SK-N-SH (cell line): ENCODE measurements around the gene RMDN3. TPM values are rescaled to one million over a fixed set of nuclear protein-coding genes. Genes with fewer than 3 reads are reported as not detected.

Source experiments
- CTCF ChIA-PET: fragments of 300-600, 350-600 bp; formaldehyde crosslinking; extraction: SDS; loops from one replicate; lab custom pipeline; 2021; lab: Yijun Ruan, JAX
- POLR2A ChIA-PET: fragments of 350-600 bp; sonication (Branson Sonifier 250); formaldehyde crosslinking; extraction: SDS; loops from one replicate; lab custom pipeline; 2020; ENCODE audit warnings: antibody characterized with exemption, inconsistent platforms; lab: Yijun Ruan, JAX
- DNase-seq: peaks from one replicate; pipeline ENCODE4 v3.0.0; 2012
- H2AFZ ChIP-seq: fragments of 200-600 bp; sonication (generic); 2 replicates; pipeline ENCODE4 v1.8.1; 2016; ENCODE audit warnings: antibody characterized with exemption, mild to moderate bottlenecking, low read depth
- H3F3A ChIP-seq: fragments of 200-600 bp; sonication (generic); replicated peaks from 2 replicates; pipeline ENCODE3; 2016; ENCODE audit warnings: antibody characterized with exemption, mild to moderate bottlenecking; ENCODE audit not compliant: insufficient read depth
- H3K27ac ChIP-seq, 2 experiments: fragments of 200-500 bp in 1 of 2; fragments of 200-600 bp in 1 of 2; sonication (Bioruptor generic) in 1 of 2; sonication (generic), shearing (Covaris generic) in 1 of 2; 2 replicates each; pipeline versions ENCODE4 v1.5.1 to v1.6.1; 2014 to 2016; ENCODE audit warnings: low read depth in 2 of 2, inconsistent platforms in 1 of 2, low read length in 1 of 2, mild to moderate bottlenecking in 1 of 2, mixed read lengths in 1 of 2
- H3K27me3 ChIP-seq: fragments of 200-600 bp; sonication (generic), shearing (Covaris generic); 2 replicates; pipeline ENCODE4 v1.6.1; 2016; ENCODE audit warnings: mixed run types; ENCODE audit not compliant: insufficient read depth
- H3K36me3 ChIP-seq, 2 experiments: fragments of 200-500 bp in 1 of 2; fragments of 200-600 bp in 1 of 2; sonication (Bioruptor generic) in 1 of 2; sonication (generic) in 1 of 2; replicated peaks in 1 of 2; 2 replicates each; pipeline versions ENCODE3 to v1.5.1; 2014 to 2016; ENCODE audit warnings: low read length in 1 of 2, mild to moderate bottlenecking in 1 of 2; ENCODE audit not compliant: insufficient read depth in 2 of 2, control insufficient read depth in 1 of 2
- H3K4me1 ChIP-seq, 2 experiments: fragments of 200-500 bp in 1 of 2; fragments of 200-600 bp in 1 of 2; sonication (Bioruptor generic) in 1 of 2; sonication (generic), shearing (Covaris generic) in 1 of 2; 2 replicates each; pipeline versions ENCODE4 v1.5.1 to v1.6.1; 2014 to 2016; ENCODE audit warnings: low read depth in 1 of 2, low read length in 1 of 2, mixed run types in 1 of 2; ENCODE audit not compliant: insufficient read depth in 2 of 2, control insufficient read depth in 1 of 2
- H3K4me2 ChIP-seq: fragments of 200-600 bp; sonication (generic), shearing (Covaris generic); 2 replicates; pipeline ENCODE4 v1.6.1; 2017; ENCODE audit warnings: mixed run types
- H3K4me3 ChIP-seq, 2 experiments: fragments of 200-500 bp in 1 of 2; fragments of 200-600 bp in 1 of 2; sonication (Bioruptor generic) in 1 of 2; sonication (generic), shearing (Covaris generic) in 1 of 2; 2 replicates each; pipeline versions ENCODE4 v1.5.1 to v1.8.1; 2014 to 2016; ENCODE audit warnings: low read depth in 2 of 2, inconsistent platforms in 1 of 2, low read length in 1 of 2, mild to moderate bottlenecking in 1 of 2, mixed read lengths in 1 of 2, moderate library complexity in 1 of 2
- H3K79me2 ChIP-seq: fragments of 200-600 bp; sonication (generic); 2 replicates; pipeline ENCODE4 v1.8.1; 2017; ENCODE audit warnings: mild to moderate bottlenecking; ENCODE audit not compliant: insufficient read depth
- H3K9ac ChIP-seq: fragments of 200-600 bp; sonication (generic); 2 replicates; pipeline ENCODE4 v1.6.1; 2017; ENCODE audit warnings: mixed run types
- H3K9me2 ChIP-seq: fragments of 200-600 bp; sonication (generic); 2 replicates; pipeline ENCODE4 v1.6.1; 2017; ENCODE audit warnings: mixed run types
- H3K9me3 ChIP-seq: fragments of 200-600 bp; sonication (generic); 2 replicates; pipeline ENCODE4 v1.6.1; 2017; ENCODE audit warnings: mixed run types, mild to moderate bottlenecking, moderate library complexity
- H4K20me1 ChIP-seq: fragments of 200-600 bp; sonication (generic); 2 replicates; pipeline ENCODE4 v1.6.1; 2017; ENCODE audit warnings: mild to moderate bottlenecking, mixed run types; ENCODE audit not compliant: insufficient read depth
- CHD2 ChIP-seq: fragments of 150-350 bp; IDR thresholded peaks from 2 replicates; pipeline ENCODE4 v1.6.1; 2018; ENCODE audit warnings: low read length; ENCODE audit not compliant: partially characterized antibody
- ELF1 ChIP-seq: IDR thresholded peaks from 2 replicates; pipeline ENCODE4 v1.4.0; 2012
- EP300 ChIP-seq, 2 experiments: IDR thresholded peaks; 2 replicates each; pipeline versions ENCODE4 v1.4.0 to v1.6.1; 2012; ENCODE audit warnings: borderline replicate concordance in 1 of 2, low read depth in 1 of 2, low read length in 1 of 2
- EZH2phosphoT487 ChIP-seq: fragments of 200-600 bp; sonication (generic); IDR thresholded peaks from 2 replicates; pipeline ENCODE4 v1.6.1; 2017; ENCODE audit warnings: low read depth, mixed run types, mild to moderate bottlenecking, antibody characterized with exemption, moderate library complexity, borderline replicate concordance
- FOSL2 ChIP-seq: IDR thresholded peaks from 2 replicates; pipeline ENCODE4 v1.4.0; 2012; ENCODE audit warnings: low read depth, mild to moderate bottlenecking, moderate library complexity, borderline replicate concordance
- MXI1 ChIP-seq: IDR thresholded peaks from 2 replicates; pipeline ENCODE4 v1.6.1; 2012; ENCODE audit warnings: mild to moderate bottlenecking, low read depth, low read length, improper control_type of control experiment
- NFIC ChIP-seq: IDR thresholded peaks from 2 replicates; pipeline ENCODE4 v1.4.0; 2012; ENCODE audit warnings: borderline replicate concordance
- NRF1 ChIP-seq: IDR thresholded peaks from 2 replicates; pipeline ENCODE4 v1.6.1; 2012; ENCODE audit warnings: low read depth, mild to moderate bottlenecking, low read length
- POLR2AphosphoS5 ChIP-seq: IDR thresholded peaks from 2 replicates; pipeline ENCODE4 v1.6.1; 2012; ENCODE audit warnings: low read depth, low read length
- RAD21 ChIP-seq: IDR thresholded peaks from 2 replicates; pipeline ENCODE4 v1.6.1; 2012; ENCODE audit warnings: mild to moderate bottlenecking, low read length
- RCOR1 ChIP-seq: fragments of 150-350 bp; IDR thresholded peaks from 2 replicates; pipeline ENCODE4 v1.6.1; 2017; ENCODE audit warnings: antibody characterized with exemption, low read length
- RFX5 ChIP-seq: IDR thresholded peaks from 2 replicates; pipeline ENCODE4 v1.6.1; 2012; ENCODE audit warnings: mild to moderate bottlenecking, improper control_type of control experiment, low read length
- SIN3A ChIP-seq: IDR thresholded peaks from 2 replicates; pipeline ENCODE4 v1.6.1; 2012; ENCODE audit warnings: low read depth, mild to moderate bottlenecking, low read length, moderate library complexity, borderline replicate concordance
- TAF1 ChIP-seq: IDR thresholded peaks from 2 replicates; pipeline ENCODE4 v1.6.1; 2012; ENCODE audit warnings: low read depth, mild to moderate bottlenecking, low read length, moderate library complexity, borderline replicate concordance
- TCF12 ChIP-seq: IDR thresholded peaks from 2 replicates; pipeline ENCODE4 v1.4.0; 2012
- TEAD4 ChIP-seq: IDR thresholded peaks from 2 replicates; pipeline ENCODE4 v1.4.0; 2012; ENCODE audit warnings: mild to moderate bottlenecking, borderline replicate concordance; ENCODE audit not compliant: insufficient read depth
- WGBS: methylation state at CpG from one replicate; pipeline ENCODE4 v1.1.6; 2017; ENCODE audit warnings: low lambda C conversion rate; 5-methylcytosine and 5-hydroxymethylcytosine counted together
- polyA plus RNA-seq, 3 experiments: library from polyadenylated mRNA; depleted of rRNA; stranded (reverse); fragments of >200 nt; gene quantifications; 2 replicates each; pipeline ENCODE4 v1.2.3, GENCODE V29; 2012
- TF ChIP-seq, protein P1 (sequence below): IDR thresholded peaks from 2 replicates; pipeline ENCODE4; 2012
- TF ChIP-seq, protein P2 (sequence below): IDR thresholded peaks from 2 replicates; pipeline ENCODE4 v1.4.0; 2012; ENCODE audit warnings: low read depth, borderline replicate concordance
- TF ChIP-seq, protein P3 (sequence below): IDR thresholded peaks from 2 replicates; pipeline ENCODE4 v1.6.1; 2012; ENCODE audit warnings: mild to moderate bottlenecking, low read depth, low read length, moderate library complexity
- TF ChIP-seq, protein P4 (sequence below): fragments of 150-350 bp; IDR thresholded peaks from 2 replicates; pipeline ENCODE4 v1.6.1; 2017; ENCODE audit warnings: antibody characterized with exemption, low read length, low read depth, borderline replicate concordance
- TF ChIP-seq, protein P5 (sequence below): fragments of 200-600 bp; sonication (generic); IDR thresholded peaks from 2 replicates; pipeline ENCODE4 v1.6.1; 2017; ENCODE audit warnings: antibody characterized with exemption, mild to moderate bottlenecking, moderate library complexity

RMDN3 gene, protein sequence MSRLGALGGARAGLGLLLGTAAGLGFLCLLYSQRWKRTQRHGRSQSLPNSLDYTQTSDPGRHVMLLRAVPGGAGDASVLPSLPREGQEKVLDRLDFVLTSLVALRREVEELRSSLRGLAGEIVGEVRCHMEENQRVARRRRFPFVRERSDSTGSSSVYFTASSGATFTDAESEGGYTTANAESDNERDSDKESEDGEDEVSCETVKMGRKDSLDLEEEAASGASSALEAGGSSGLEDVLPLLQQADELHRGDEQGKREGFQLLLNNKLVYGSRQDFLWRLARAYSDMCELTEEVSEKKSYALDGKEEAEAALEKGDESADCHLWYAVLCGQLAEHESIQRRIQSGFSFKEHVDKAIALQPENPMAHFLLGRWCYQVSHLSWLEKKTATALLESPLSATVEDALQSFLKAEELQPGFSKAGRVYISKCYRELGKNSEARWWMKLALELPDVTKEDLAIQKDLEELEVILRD
- polyA plus RNA-seq (2012; rRNA removed), result 30.0 and 33.0 TPM in 2 replicates
- 26.4 and 28.8 TPM in 2 replicates for polyA plus RNA-seq (2012; cell fraction: cytosol; rRNA removed)
- polyA plus RNA-seq (2012; cell fraction: nucleus; rRNA removed), result 33.0 and 39.1 TPM in 2 replicates

DNA sequence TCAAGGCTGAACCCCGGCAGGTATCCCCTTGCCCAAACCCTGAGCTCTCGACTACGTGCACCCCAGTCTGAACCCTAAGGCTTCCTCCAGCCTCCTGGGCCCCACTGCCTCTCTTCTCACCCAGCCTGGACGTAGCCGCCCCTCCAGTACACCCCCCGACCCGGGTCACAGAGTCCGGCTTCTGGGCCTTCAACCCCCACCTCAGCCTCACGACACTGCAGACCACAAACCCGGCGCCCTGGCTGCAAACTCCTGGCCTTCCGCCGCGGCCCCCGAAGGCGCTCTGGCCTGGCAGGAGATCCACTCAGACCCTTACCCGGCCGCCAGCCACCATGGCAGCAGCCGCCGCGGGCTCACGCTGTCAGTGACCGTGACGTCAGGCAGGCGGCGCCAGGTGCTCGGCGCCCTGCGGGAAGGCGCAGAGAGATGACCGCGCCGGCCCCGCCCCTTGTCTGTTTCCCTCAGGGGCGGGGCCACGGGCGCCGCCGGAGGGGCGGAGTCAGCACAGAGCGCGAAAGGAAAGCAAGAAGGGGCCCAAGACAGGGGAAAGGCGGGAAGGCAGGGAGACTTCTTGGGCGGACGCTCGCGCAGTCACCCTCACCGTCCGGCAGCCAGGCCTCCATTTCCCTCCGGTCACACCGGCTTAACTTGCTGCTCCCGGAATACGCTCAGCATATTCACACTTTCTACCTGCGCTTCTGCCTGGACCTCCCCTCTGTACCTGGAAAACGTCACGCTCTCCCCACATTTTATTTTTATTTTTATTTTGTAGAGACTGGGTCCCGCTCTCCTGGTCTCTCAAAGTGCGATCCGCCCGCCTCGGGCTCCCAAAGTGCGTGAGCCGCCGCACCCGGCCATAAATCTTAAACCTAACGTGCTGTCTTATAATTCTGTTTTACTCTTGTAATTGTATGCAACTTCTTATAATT is at the start of gene RMDN3:
TSS of gene RMDN3 (minus strand) at position 372 of the 929 bp plus-strand sequence. CDS start 471 bp downstream, outside the sequence.
- H3K9me2 ChIP-seq, result no peaks in the 10 kb centered on the region
- peak within 1 kb of the TSS; percentile 30 to 90; a peak in 3 of 4 replicates for H3K27ac ChIP-seq
- H3K4me1 ChIP-seq, result peaks cover 0 to 23% of the 10 kb centered on the region in 2 experiments; a peak in 2 of 4 replicates
- DNase-seq, result peak; percentile 94
- ChIA-PET CTCF (interaction anchor here (20.8 kb wide), 1 partner anchor 22 kb away, joined by 555 read pairs; the partner anchor contains the start of genes C15orf62 and GCHFR), POLR2A (no interaction called here)
- peak within 1 kb of the TSS; percentile 57 to 82 for H3K4me3 ChIP-seq
- H3K79me2 ChIP-seq, result peaks cover 37% of the 10 kb centered on the region
- peaks cover 3 to 19% of the 10 kb centered on the region in 2 experiments for H3K36me3 ChIP-seq
- H2AFZ ChIP-seq, result peak within 1 kb of the TSS; percentile 89
- H3K9ac ChIP-seq, result peak within 1 kb of the TSS; percentile 75
- no peaks in the 10 kb centered on the region for H4K20me1 ChIP-seq
- H3F3A ChIP-seq, result peaks cover 4% of the 10 kb centered on the region
- H3K9me3 ChIP-seq, result no peaks in the 10 kb centered on the region
- WGBS, result 36% methylated on average over 31 of the region's 66 CpGs
- H3K4me2 ChIP-seq, result peak within 1 kb of the TSS; percentile 84
- H3K27me3 ChIP-seq, result no peaks in the 10 kb centered on the region
- TF ChIP-seq RFX5 (no peak), MXI1 (peak; percentile 96), EP300 (IDR thresholded peaks at IDR 0.05; ENCODE audit: borderline replicate concordance in 1 of 2, low read depth in 1 of 2, low read length in 1 of 2) (no peak; a peak in 1 of 4 replicates), CHD2 (no peak), EZH2phosphoT487 (no peak), NFIC (no peak), TAF1 (peak; percentile 63; the same call in 1 of the 2 replicates), RCOR1 (no peak), POLR2AphosphoS5 (peak; percentile 54; the same call in 1 of the 2 replicates), TEAD4 (no peak), SIN3A (peak; percentile 97), FOSL2 (no peak), NRF1 (no peak), ELF1 (0 out of 2 replicates have a peak, but pooled peaks have one; percentile 17), RAD21 (no peak), TCF12 (no peak)
- TF ChIP-seq, protein P1, sequence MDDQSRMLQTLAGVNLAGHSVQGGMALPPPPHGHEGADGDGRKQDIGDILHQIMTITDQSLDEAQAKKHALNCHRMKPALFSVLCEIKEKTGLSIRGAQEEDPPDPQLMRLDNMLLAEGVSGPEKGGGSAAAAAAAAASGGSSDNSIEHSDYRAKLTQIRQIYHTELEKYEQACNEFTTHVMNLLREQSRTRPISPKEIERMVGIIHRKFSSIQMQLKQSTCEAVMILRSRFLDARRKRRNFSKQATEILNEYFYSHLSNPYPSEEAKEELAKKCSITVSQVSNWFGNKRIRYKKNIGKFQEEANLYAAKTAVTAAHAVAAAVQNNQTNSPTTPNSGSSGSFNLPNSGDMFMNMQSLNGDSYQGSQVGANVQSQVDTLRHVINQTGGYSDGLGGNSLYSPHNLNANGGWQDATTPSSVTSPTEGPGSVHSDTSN, result peak; percentile 48
- TF ChIP-seq, protein P2, sequence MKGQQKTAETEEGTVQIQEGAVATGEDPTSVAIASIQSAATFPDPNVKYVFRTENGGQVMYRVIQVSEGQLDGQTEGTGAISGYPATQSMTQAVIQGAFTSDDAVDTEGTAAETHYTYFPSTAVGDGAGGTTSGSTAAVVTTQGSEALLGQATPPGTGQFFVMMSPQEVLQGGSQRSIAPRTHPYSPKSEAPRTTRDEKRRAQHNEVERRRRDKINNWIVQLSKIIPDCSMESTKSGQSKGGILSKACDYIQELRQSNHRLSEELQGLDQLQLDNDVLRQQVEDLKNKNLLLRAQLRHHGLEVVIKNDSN, result no peak
- TF ChIP-seq, protein P3, sequence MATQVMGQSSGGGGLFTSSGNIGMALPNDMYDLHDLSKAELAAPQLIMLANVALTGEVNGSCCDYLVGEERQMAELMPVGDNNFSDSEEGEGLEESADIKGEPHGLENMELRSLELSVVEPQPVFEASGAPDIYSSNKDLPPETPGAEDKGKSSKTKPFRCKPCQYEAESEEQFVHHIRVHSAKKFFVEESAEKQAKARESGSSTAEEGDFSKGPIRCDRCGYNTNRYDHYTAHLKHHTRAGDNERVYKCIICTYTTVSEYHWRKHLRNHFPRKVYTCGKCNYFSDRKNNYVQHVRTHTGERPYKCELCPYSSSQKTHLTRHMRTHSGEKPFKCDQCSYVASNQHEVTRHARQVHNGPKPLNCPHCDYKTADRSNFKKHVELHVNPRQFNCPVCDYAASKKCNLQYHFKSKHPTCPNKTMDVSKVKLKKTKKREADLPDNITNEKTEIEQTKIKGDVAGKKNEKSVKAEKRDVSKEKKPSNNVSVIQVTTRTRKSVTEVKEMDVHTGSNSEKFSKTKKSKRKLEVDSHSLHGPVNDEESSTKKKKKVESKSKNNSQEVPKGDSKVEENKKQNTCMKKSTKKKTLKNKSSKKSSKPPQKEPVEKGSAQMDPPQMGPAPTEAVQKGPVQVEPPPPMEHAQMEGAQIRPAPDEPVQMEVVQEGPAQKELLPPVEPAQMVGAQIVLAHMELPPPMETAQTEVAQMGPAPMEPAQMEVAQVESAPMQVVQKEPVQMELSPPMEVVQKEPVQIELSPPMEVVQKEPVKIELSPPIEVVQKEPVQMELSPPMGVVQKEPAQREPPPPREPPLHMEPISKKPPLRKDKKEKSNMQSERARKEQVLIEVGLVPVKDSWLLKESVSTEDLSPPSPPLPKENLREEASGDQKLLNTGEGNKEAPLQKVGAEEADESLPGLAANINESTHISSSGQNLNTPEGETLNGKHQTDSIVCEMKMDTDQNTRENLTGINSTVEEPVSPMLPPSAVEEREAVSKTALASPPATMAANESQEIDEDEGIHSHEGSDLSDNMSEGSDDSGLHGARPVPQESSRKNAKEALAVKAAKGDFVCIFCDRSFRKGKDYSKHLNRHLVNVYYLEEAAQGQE, result no peak
- TF ChIP-seq, protein P4, sequence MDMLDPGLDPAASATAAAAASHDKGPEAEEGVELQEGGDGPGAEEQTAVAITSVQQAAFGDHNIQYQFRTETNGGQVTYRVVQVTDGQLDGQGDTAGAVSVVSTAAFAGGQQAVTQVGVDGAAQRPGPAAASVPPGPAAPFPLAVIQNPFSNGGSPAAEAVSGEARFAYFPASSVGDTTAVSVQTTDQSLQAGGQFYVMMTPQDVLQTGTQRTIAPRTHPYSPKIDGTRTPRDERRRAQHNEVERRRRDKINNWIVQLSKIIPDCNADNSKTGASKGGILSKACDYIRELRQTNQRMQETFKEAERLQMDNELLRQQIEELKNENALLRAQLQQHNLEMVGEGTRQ, result no peak
- TF ChIP-seq, protein P5, sequence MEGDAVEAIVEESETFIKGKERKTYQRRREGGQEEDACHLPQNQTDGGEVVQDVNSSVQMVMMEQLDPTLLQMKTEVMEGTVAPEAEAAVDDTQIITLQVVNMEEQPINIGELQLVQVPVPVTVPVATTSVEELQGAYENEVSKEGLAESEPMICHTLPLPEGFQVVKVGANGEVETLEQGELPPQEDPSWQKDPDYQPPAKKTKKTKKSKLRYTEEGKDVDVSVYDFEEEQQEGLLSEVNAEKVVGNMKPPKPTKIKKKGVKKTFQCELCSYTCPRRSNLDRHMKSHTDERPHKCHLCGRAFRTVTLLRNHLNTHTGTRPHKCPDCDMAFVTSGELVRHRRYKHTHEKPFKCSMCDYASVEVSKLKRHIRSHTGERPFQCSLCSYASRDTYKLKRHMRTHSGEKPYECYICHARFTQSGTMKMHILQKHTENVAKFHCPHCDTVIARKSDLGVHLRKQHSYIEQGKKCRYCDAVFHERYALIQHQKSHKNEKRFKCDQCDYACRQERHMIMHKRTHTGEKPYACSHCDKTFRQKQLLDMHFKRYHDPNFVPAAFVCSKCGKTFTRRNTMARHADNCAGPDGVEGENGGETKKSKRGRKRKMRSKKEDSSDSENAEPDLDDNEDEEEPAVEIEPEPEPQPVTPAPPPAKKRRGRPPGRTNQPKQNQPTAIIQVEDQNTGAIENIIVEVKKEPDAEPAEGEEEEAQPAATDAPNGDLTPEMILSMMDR, result no peak
